IMR-90 (cell line): ENCODE data around the gene TTLL9. TPM values are rescaled to one million over a fixed set of nuclear protein-coding genes. Genes with fewer than 3 reads are reported as not detected.

Experiments
- ATAC-seq: fragments of 200-7000 bp; cut with Tn5 transposase; 2 replicates; pipeline ENCODE4 v1.9.1; 2020; ENCODE audit warnings: low read depth, mild to moderate bottlenecking, moderate library complexity
- BruUV-seq: library from RNA; stranded (reverse); fragments of 400-500 nt; replicated peaks from 2 replicates; lab custom pipeline; 2021; lab: Mats Ljungman, UMichigan
- CTCF ChIA-PET: fragments of 300-600 bp; formaldehyde crosslinking; extraction: SDS; loops from one replicate; lab custom pipeline; 2021; ENCODE audit warnings: antibody characterized with exemption; lab: Yijun Ruan, JAX
- POLR2A ChIA-PET: fragments of 300-600 bp; sonication (Branson Sonifier 250); formaldehyde crosslinking; loops from one replicate; lab custom pipeline; 2022; ENCODE audit warnings: antibody characterized with exemption; ENCODE audit not compliant: unreplicated experiment; lab: Charles Lee
- DNase-seq: peaks from one replicate; pipeline ENCODE4 v3.0.0; 2013
- H2AFZ ChIP-seq: replicated peaks from 2 replicates; pipeline ENCODE3; 2013; ENCODE audit warnings: low read length, mild to moderate bottlenecking; ENCODE audit not compliant: poor library complexity
- H2AK5ac ChIP-seq: 2 replicates; pipeline ENCODE4 v1.6.1; 2013; ENCODE audit warnings: low read depth, low read length, inconsistent platforms
- H2AK9ac ChIP-seq: replicated peaks from 2 replicates; pipeline ENCODE3; 2013; ENCODE audit warnings: mild to moderate bottlenecking, low read depth, low read length, moderate library complexity; ENCODE audit not compliant: poor library complexity
- H2BK120ac ChIP-seq: 2 replicates; pipeline ENCODE4 v1.6.1; 2013; ENCODE audit warnings: low read depth, low read length, inconsistent platforms
- H2BK15ac ChIP-seq: 3 replicates; pipeline ENCODE4 v1.6.1; 2013; ENCODE audit warnings: low read depth, low read length, inconsistent platforms
- H2BK20ac ChIP-seq: 2 replicates; pipeline ENCODE4 v1.6.1; 2013; ENCODE audit warnings: low read depth, mild to moderate bottlenecking, inconsistent platforms, low read length, moderate library complexity
- H2BK5ac ChIP-seq: 2 replicates; pipeline ENCODE4 v1.6.1; 2013; ENCODE audit warnings: mild to moderate bottlenecking, low read depth, low read length, inconsistent platforms; ENCODE audit not compliant: poor library complexity, severe bottlenecking
- H3K14ac ChIP-seq: replicated peaks from 2 replicates; pipeline ENCODE4 v1.6.1; 2013; ENCODE audit warnings: low read depth, low read length, inconsistent platforms
- H3K18ac ChIP-seq: 2 replicates; pipeline ENCODE4 v1.6.1; 2013; ENCODE audit warnings: low read depth, low read length, control low read depth
- H3K23ac ChIP-seq: 2 replicates; pipeline ENCODE4 v1.6.1; 2013; ENCODE audit warnings: low read depth, low read length, inconsistent platforms
- H3K27ac ChIP-seq: 2 replicates; pipeline ENCODE4 v1.5.1; 2013; ENCODE audit warnings: mild to moderate bottlenecking, control low read depth, low read length; ENCODE audit not compliant: insufficient read depth
- H3K27me3 ChIP-seq: 2 replicates; pipeline ENCODE4 v1.6.1; 2013; ENCODE audit warnings: low read length; ENCODE audit not compliant: control insufficient read depth, insufficient read depth
- H3K36me3 ChIP-seq: 2 replicates; pipeline ENCODE4 v1.6.1; 2013; ENCODE audit warnings: low read length, mixed read lengths; ENCODE audit not compliant: control insufficient read depth, insufficient read depth
- H3K4ac ChIP-seq: 2 replicates; pipeline ENCODE4 v1.6.1; 2013; ENCODE audit warnings: low read depth, low read length, inconsistent platforms
- H3K4me1 ChIP-seq: 2 replicates; pipeline ENCODE4 v1.6.1; 2013; ENCODE audit warnings: low read length, mixed read lengths; ENCODE audit not compliant: control insufficient read depth, insufficient read depth
- H3K4me2 ChIP-seq: 2 replicates; pipeline ENCODE4 v1.6.1; 2013; ENCODE audit warnings: low read depth, mild to moderate bottlenecking, control low read depth, low read length, moderate library complexity
- H3K4me3 ChIP-seq: 2 replicates; pipeline ENCODE4 v1.5.1; 2013; ENCODE audit warnings: low read depth, mild to moderate bottlenecking, control low read depth, low read length, moderate library complexity; ENCODE audit not compliant: insufficient read depth
- H3K56ac ChIP-seq: 2 replicates; pipeline ENCODE4 v1.6.1; 2013; ENCODE audit warnings: low read length, inconsistent platforms; ENCODE audit not compliant: insufficient read depth; ENCODE audit errors: extremely low read depth
- H3K79me1 ChIP-seq, 2 experiments: 2 replicates each; pipeline ENCODE4 v1.6.1; 2013; ENCODE audit warnings: low read length in 2 of 2, inconsistent platforms in 1 of 2, low read depth in 1 of 2
- H3K9ac ChIP-seq: 2 replicates; pipeline ENCODE4 v1.6.1; 2013; ENCODE audit warnings: low read depth, low read length, control low read depth
- H3K9me1 ChIP-seq: 2 replicates; pipeline ENCODE4 v1.6.1; 2013; ENCODE audit warnings: low read length, inconsistent platforms; ENCODE audit not compliant: insufficient read depth
- H3K9me3 ChIP-seq: 2 replicates; pipeline ENCODE4 v1.6.1; 2013; ENCODE audit warnings: low read length; ENCODE audit not compliant: control insufficient read depth, insufficient read depth
- H4K20me1 ChIP-seq: 2 replicates; pipeline ENCODE4 v1.6.1; 2013; ENCODE audit warnings: low read length, inconsistent platforms; ENCODE audit not compliant: insufficient read depth
- H4K5ac ChIP-seq: 2 replicates; pipeline ENCODE4 v1.6.1; 2013; ENCODE audit warnings: mild to moderate bottlenecking, low read depth, low read length, control low read depth
- H4K8ac ChIP-seq, 2 experiments: 2 replicates each; pipeline ENCODE4 v1.6.1; 2013; ENCODE audit warnings: low read depth in 2 of 2, low read length in 2 of 2, control low read depth in 1 of 2, inconsistent platforms in 1 of 2
- H4K91ac ChIP-seq: 2 replicates; pipeline ENCODE4 v1.6.1; 2013; ENCODE audit warnings: low read depth, low read length, inconsistent platforms; ENCODE audit not compliant: insufficient read depth
- BHLHE40 ChIP-seq: fragments of 150-350 bp; IDR thresholded peaks from 2 replicates; pipeline ENCODE4 v1.6.1; 2016; ENCODE audit warnings: mild to moderate bottlenecking, low read depth, low read length
- CEBPB ChIP-seq: IDR thresholded peaks from 2 replicates; pipeline ENCODE4 v1.6.1; 2012; ENCODE audit warnings: low read depth, low read length, improper control_type of control experiment
- CHD1 ChIP-seq: IDR thresholded peaks from 2 replicates; pipeline ENCODE4 v1.6.1; 2012; ENCODE audit warnings: low read depth, low read length, improper control_type of control experiment
- FOS ChIP-seq: fragments of 150-350 bp; IDR thresholded peaks from 2 replicates; pipeline ENCODE4 v1.6.1; 2016; ENCODE audit warnings: low read depth, low read length
- MAFK ChIP-seq: IDR thresholded peaks from 2 replicates; pipeline ENCODE4 v1.6.1; 2012; ENCODE audit warnings: low read depth, low read length, improper control_type of control experiment
- MAZ ChIP-seq: IDR thresholded peaks from 2 replicates; pipeline ENCODE4 v1.6.1; 2012; ENCODE audit warnings: low read depth, mild to moderate bottlenecking, low read length, improper control_type of control experiment, moderate library complexity, borderline replicate concordance
- MXI1 ChIP-seq: IDR thresholded peaks from 2 replicates; pipeline ENCODE4 v1.6.1; 2012; ENCODE audit warnings: low read depth, mild to moderate bottlenecking, low read length, moderate library complexity, borderline replicate concordance
- NFE2L2 ChIP-seq: fragments of 150-350 bp; IDR thresholded peaks from 2 replicates; pipeline ENCODE4 v1.6.1; 2016; ENCODE audit warnings: low read depth, mild to moderate bottlenecking, low read length
- POLR2A ChIP-seq: IDR thresholded peaks from 2 replicates; pipeline ENCODE4 v1.6.1; 2012; ENCODE audit warnings: mild to moderate bottlenecking, low read depth, low read length
- RAD21 ChIP-seq: IDR thresholded peaks from 2 replicates; pipeline ENCODE4 v1.6.1; 2012; ENCODE audit warnings: low read length, improper control_type of control experiment
- RCOR1 ChIP-seq: IDR thresholded peaks from 2 replicates; pipeline ENCODE4 v1.6.1; 2012; ENCODE audit warnings: mild to moderate bottlenecking, low read length, improper control_type of control experiment; ENCODE audit not compliant: insufficient replicate concordance
- SMC3 ChIP-seq: fragments of 150-350 bp; IDR thresholded peaks from 2 replicates; pipeline ENCODE4 v1.6.1; 2016; ENCODE audit warnings: low read depth, mild to moderate bottlenecking, antibody characterized with exemption, low read length, moderate library complexity
- WGBS, 2 experiments: methylation state at CpG; one replicate each; pipeline versions ENCODE4 v1.1.5 to v1.1.7; 2013; ENCODE audit warnings: missing lambda C conversion rate in 2 of 2; ENCODE audit not compliant: insufficient read length in 1 of 2; ENCODE audit errors: extremely low coverage in 2 of 2; 5-methylcytosine and 5-hydroxymethylcytosine counted together
- dilution Hi-C: fragments of 300-500 bp; cut with HindIII; formaldehyde crosslinking; loops from one replicate; pipeline ENCODE4 v1.14.3; 2018; ENCODE audit warnings: low sequenced_read_pairs; ENCODE audit not compliant: unreplicated experiment
- in situ Hi-C: fragments of 300-500 bp; cut with MboI; formaldehyde crosslinking; loops from 3 replicates; pipeline ENCODE4 v1.14.3; 2019; ENCODE audit warnings: low sequenced_read_pairs, inconsistent platforms, mixed read lengths
- intact Hi-C: fragments of 100-400 bp; cut with micrococcal nuclease; formaldehyde crosslinking; loops from 2 replicates; pipeline ENCODE4 v1.10.0; 2022
- polyA plus RNA-seq, 3 experiments: library from polyadenylated mRNA; depleted of rRNA; stranded (reverse); fragments of >200 nt; gene quantifications; 2 replicates each; pipeline ENCODE4 v1.2.3, GENCODE V29; 2012; ENCODE audit warnings: low replicate concordance in 1 of 3
- total RNA-seq: library from RNA; depleted of rRNA; stranded (reverse); fragments of >200 nt; gene quantifications from 2 replicates; pipeline ENCODE4 v1.2.3, GENCODE V29; 2012

The TTLL9 gene
- total and polyA plus RNA-seq, 2 of the 4 experiments (the other 2 are of a cell fraction) = not detected

- Histone ChIP-seq H3K14ac (no peak overlapping the region), H4K5ac (no peak overlapping the region), H2AK9ac (no peak overlapping the region), H3K9me3 (no peaks in the 10 kb centered on the region), H2AK5ac (no peak overlapping the region), H3K79me1 (no peaks in the 10 kb centered on the region), H2AFZ (no peak overlapping the region), H3K23ac (no peak overlapping the region), H3K56ac (no peak overlapping the region), H3K36me3 (no peaks in the 10 kb centered on the region), H3K4me2 (no peak overlapping the region), H3K9ac (no peak overlapping the region), H2BK120ac (no peak overlapping the region), H3K4me3 (no peak overlapping the region), H4K20me1 (no peaks in the 10 kb centered on the region), H2BK20ac (no peak overlapping the region), H3K4ac (no peak overlapping the region), H4K8ac (no peak overlapping the region), H3K9me1 (no peaks in the 10 kb centered on the region), H3K18ac (no peak overlapping the region), H4K91ac (no peak overlapping the region), H2BK15ac (no peak overlapping the region), H3K27ac (no peak overlapping the region), H2BK5ac (no peak overlapping the region), H3K27me3 (peaks cover 47% of the 10 kb centered on the region), H3K4me1 (no peaks in the 10 kb centered on the region)
- dilution Hi-C loops (no loop called here), intact Hi-C loops (no loop called here), in situ Hi-C loops (no loop called here)
- ChIA-PET CTCF (interaction anchor here (0.6 kb wide), 1 partner anchor 13 kb away, joined by 4 read pairs; no protein-coding TSS in a partner anchor), POLR2A (no interaction called here)
- no peak for TF ChIP-seq RCOR1
- no peak for TF ChIP-seq BHLHE40
- TF ChIP-seq CEBPB = no peak
- TF ChIP-seq NFE2L2 = no peak
- no peak for TF ChIP-seq MAZ
- no peak for TF ChIP-seq SMC3
- TF ChIP-seq RAD21 = no peak
- no peak for TF ChIP-seq MAFK
- no peak for TF ChIP-seq POLR2A
- no peak for TF ChIP-seq FOS
- no peak for TF ChIP-seq MXI1
- TF ChIP-seq CHD1 = no peak
- DNase-seq (no peak), ATAC-seq (no peak)
- BruUV-seq = no TSS peak
- WGBS, 2 experiments = 34% methylated on average over 11 of the region's 15 CpGs; no CpG with 5 or more reads in 1 of the 2 experiments
Observed at GRCh38 chr20:31913431-31914157, 43.2 kb downstream of the TTLL9 start.
